Progenitor cell of endocrine pancreas (in vitro differentiated cells): ENCODE results near the gene TGFB2. TPM values are rescaled to one million over a fixed set of nuclear protein-coding genes. Genes with fewer than 3 reads are reported as not detected.

Source experiments
- DNase-seq: peaks from one replicate; pipeline ENCODE4 v3.0.0; 2021; ENCODE audit warnings: low spot score; ENCODE audit not compliant: unreplicated experiment
- H3K27ac Mint-ChIP-seq: 2 replicates; pipeline ENCODE4 v1.8.0; 2021; ENCODE audit warnings: mild to moderate bottlenecking, moderate library complexity, mixed read lengths
- H3K27me3 Mint-ChIP-seq: 2 replicates; pipeline ENCODE4 v1.8.0; 2021; ENCODE audit warnings: mixed read lengths
- H3K36me3 Mint-ChIP-seq: 2 replicates; pipeline ENCODE4 v1.8.0; 2022; ENCODE audit warnings: mixed read lengths; ENCODE audit not compliant: insufficient read depth
- H3K4me1 Mint-ChIP-seq: 2 replicates; pipeline ENCODE4 v1.8.0; 2021; ENCODE audit warnings: low read depth, mixed read lengths
- H3K4me3 Mint-ChIP-seq: 2 replicates; pipeline ENCODE4 v1.8.0; 2021; ENCODE audit warnings: low read depth, mild to moderate bottlenecking, moderate library complexity, mixed read lengths
- H3K9me3 Mint-ChIP-seq: 2 replicates; pipeline ENCODE4 v1.8.0; 2021; ENCODE audit warnings: low read depth, mixed read lengths
- CTCF ChIP-seq: fragments of 200-600 bp; sonication (generic); IDR thresholded peaks from one replicate; pipeline ENCODE4 v1.5.0; 2021; ENCODE audit warnings: antibody characterized with exemption, mild to moderate bottlenecking; ENCODE audit not compliant: unreplicated experiment
- total RNA-seq: library from RNA; stranded (reverse); gene quantifications from 2 replicates; pipeline ENCODE4 v1.2.1, GENCODE V29; 2021

TGFB2 gene
- total RNA-seq, 1 donor from 2014 or later: 26.4 TPM

- no peak for TF ChIP-seq CTCF
Measured at GRCh38 chr1:218412171-218412570, 67.0 kb downstream of the TGFB2 start.

GRCh38 chr1:218413179-218413578, 68.0 kb downstream of the TGFB2 start:
- Mint-ChIP-seq H3K4me1 (peaks cover 1% of the 10 kb centered on the region), H3K9me3 (peaks cover 5% of the 10 kb centered on the region), H3K27me3 (no peaks in the 10 kb centered on the region), H3K4me3 (no peak overlapping the region), H3K27ac (no peak overlapping the region), H3K36me3 (peaks cover 14% of the 10 kb centered on the region)
- TF ChIP-seq CTCF: no peak
- DNase-seq: no peak

More at GRCh38 chr1:218412171-218412570, 67.0 kb downstream of the TGFB2 start:
- Mint-ChIP-seq H3K27me3 (no peaks in the 10 kb centered on the region), H3K27ac (no peak overlapping the region), H3K4me3 (no peak overlapping the region), H3K36me3 (peaks cover 11% of the 10 kb centered on the region), H3K9me3 (peaks cover 5% of the 10 kb centered on the region), H3K4me1 (peaks cover 1% of the 10 kb centered on the region)
- DNase-seq: no peak

GRCh38 chr1:218414060-218414728, 69.1 kb downstream of the TGFB2 start:
- peaks cover 19% of the 10 kb centered on the region for H3K36me3 Mint-ChIP-seq
- H3K27ac Mint-ChIP-seq: no peak overlapping the region
- DNase-seq: no peak
- H3K4me3 Mint-ChIP-seq: no peak overlapping the region
- H3K9me3 Mint-ChIP-seq: peaks cover 7% of the 10 kb centered on the region
- peaks cover 1% of the 10 kb centered on the region for H3K4me1 Mint-ChIP-seq
- TF ChIP-seq CTCF: no peak
- no peaks in the 10 kb centered on the region for H3K27me3 Mint-ChIP-seq

GRCh38 chr1:218415726-218416125, 70.6 kb downstream of the TGFB2 start:
- Mint-ChIP-seq H3K36me3 (peaks cover 20% of the 10 kb centered on the region), H3K4me3 (no peak overlapping the region), H3K9me3 (peaks cover 9% of the 10 kb centered on the region), H3K27me3 (no peaks in the 10 kb centered on the region), H3K27ac (no peak overlapping the region), H3K4me1 (peaks cover 1% of the 10 kb centered on the region)
- DNase-seq: no peak
- TF ChIP-seq CTCF: no peak

GRCh38 chr1:218421531-218421930, 76.4 kb downstream of the TGFB2 start:
- H3K27ac Mint-ChIP-seq: no peak overlapping the region
- no peak overlapping the region for H3K4me3 Mint-ChIP-seq
- TF ChIP-seq CTCF: no peak
- DNase-seq: no peak
- no peaks in the 10 kb centered on the region for H3K4me1 Mint-ChIP-seq
- peaks cover 14% of the 10 kb centered on the region for H3K36me3 Mint-ChIP-seq
- H3K9me3 Mint-ChIP-seq: peaks cover 9% of the 10 kb centered on the region
- no peaks in the 10 kb centered on the region for H3K27me3 Mint-ChIP-seq
